RWPE2 (cell line): Measurements from ENCODE around the gene GRID2.

Experiments
- ATAC-seq: fragments of 200-7000 bp; cut with Tn5 transposase; 3 replicates; pipeline ENCODE4 v1.9.1; 2021; ENCODE audit warnings: low read depth
- DNase-seq: peaks from one replicate; pipeline ENCODE4 v3.0.0-alpha.2; 2020; ENCODE audit warnings: low spot score
- H3K27ac ChIP-seq: fragments of 450-650 bp; 2 replicates; pipeline ENCODE4 v1.5.1; 2017; ENCODE audit warnings: mild to moderate bottlenecking; ENCODE audit not compliant: poor library complexity, severe bottlenecking
- H3K27me3 ChIP-seq: fragments of 250-450 bp; sonication (Bioruptor Pico); 2 replicates; pipeline ENCODE4 v1.5.1; 2021; ENCODE audit warnings: mild to moderate bottlenecking, moderate library complexity; ENCODE audit not compliant: insufficient read depth, poor library complexity, severe bottlenecking
- H3K36me3 ChIP-seq: fragments of 250-450 bp; sonication (Bioruptor Pico); 2 replicates; pipeline ENCODE4 v1.5.1; 2020; ENCODE audit warnings: low read depth, mild to moderate bottlenecking, moderate library complexity
- H3K4me1 ChIP-seq: fragments of 250-450 bp; sonication (Bioruptor Pico); 2 replicates; pipeline ENCODE4 v1.5.1; 2021; ENCODE audit warnings: mild to moderate bottlenecking, moderate library complexity; ENCODE audit not compliant: insufficient read depth, poor library complexity, severe bottlenecking
- H3K4me3 ChIP-seq: fragments of 250-450 bp; sonication (Bioruptor Pico); 2 replicates; pipeline ENCODE4 v1.5.1; 2021; ENCODE audit warnings: mild to moderate bottlenecking, moderate library complexity; ENCODE audit not compliant: severe bottlenecking
- H3K9me3 ChIP-seq: fragments of 250-450 bp; sonication (Bioruptor Pico); 2 replicates; pipeline ENCODE4 v1.5.1; 2021; ENCODE audit warnings: mild to moderate bottlenecking, moderate library complexity; ENCODE audit not compliant: severe bottlenecking
- CTCF ChIP-seq: fragments of 450-650 bp; IDR thresholded peaks from one replicate; pipeline ENCODE4 v1.5.1; 2017; ENCODE audit warnings: mild to moderate bottlenecking, moderate library complexity; ENCODE audit not compliant: poor library complexity, severe bottlenecking

GRID2 gene

GRCh38 chr4:92862509-92862908 lies 558.7 kb downstream of the GRID2 start:
- H3K27ac ChIP-seq, result no peak overlapping the region
- no peaks in the 10 kb centered on the region for H3K9me3 ChIP-seq
- H3K36me3 ChIP-seq, result no peaks in the 10 kb centered on the region
- H3K4me1 ChIP-seq, result no peaks in the 10 kb centered on the region
- DNase-seq, result no peak
- no peak for TF ChIP-seq CTCF
- H3K27me3 ChIP-seq, result no peaks in the 10 kb centered on the region
- ATAC-seq, result no peak
- no peak overlapping the region for H3K4me3 ChIP-seq

DNA sequence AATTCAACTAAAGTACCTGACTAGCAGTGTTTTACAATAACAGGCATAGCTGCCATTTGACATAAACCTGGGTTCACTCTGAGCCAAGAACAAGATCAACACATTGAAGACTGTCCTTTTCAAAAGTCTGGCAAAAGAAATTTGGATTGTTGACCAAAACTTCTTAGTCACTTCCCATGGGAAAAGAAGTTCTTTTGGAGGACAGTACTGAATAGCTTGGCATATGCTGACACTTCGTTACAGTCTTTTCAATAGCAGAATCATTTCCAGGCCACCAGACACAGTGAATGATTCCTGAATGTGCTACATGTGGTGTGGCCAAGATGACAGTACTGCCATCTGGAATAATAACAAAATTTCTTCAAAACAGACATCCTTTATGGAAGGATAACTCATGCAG lies 560.3 kb downstream of the GRID2 start:
- no peak for DNase-seq
- no peaks in the 10 kb centered on the region for H3K4me1 ChIP-seq
- H3K9me3 ChIP-seq, result no peaks in the 10 kb centered on the region
- H3K27ac ChIP-seq, result no peak overlapping the region
- no peaks in the 10 kb centered on the region for H3K27me3 ChIP-seq
- no peaks in the 10 kb centered on the region for H3K36me3 ChIP-seq
- H3K4me3 ChIP-seq, result no peak overlapping the region
- no peak for ATAC-seq
- no peak for TF ChIP-seq CTCF

DNA sequence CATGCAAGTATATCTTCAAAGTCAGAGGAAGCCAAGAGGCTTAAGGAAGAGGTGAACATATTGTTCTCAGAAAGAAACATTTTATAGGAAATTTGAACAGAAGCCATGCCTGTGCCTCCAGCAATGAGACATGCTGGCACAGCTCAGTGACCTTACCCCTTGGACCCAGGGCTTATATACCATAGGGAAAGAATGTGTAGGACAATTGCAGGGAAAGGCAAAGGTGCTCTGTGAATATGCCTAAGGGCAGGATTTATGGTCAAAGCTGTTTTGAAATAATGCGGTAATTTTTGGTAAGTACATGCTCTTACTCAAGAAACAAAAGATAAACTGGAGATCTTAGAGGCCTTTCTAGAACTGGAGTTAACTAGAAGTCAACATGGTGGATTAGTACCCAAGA lies 568.8 kb downstream of the GRID2 start:
- DNase-seq (no peak), ATAC-seq (peak; percentile 87)
- Histone ChIP-seq H3K4me3 (no peak overlapping the region), H3K36me3 (no peaks in the 10 kb centered on the region), H3K27ac (no peak overlapping the region), H3K27me3 (no peaks in the 10 kb centered on the region), H3K9me3 (no peaks in the 10 kb centered on the region), H3K4me1 (peaks cover 13% of the 10 kb centered on the region)
- no peak for TF ChIP-seq CTCF

GRCh38 chr4:92885632-92886031 lies 581.9 kb downstream of the GRID2 start:
- Histone ChIP-seq H3K4me1 (no peaks in the 10 kb centered on the region), H3K36me3 (no peaks in the 10 kb centered on the region), H3K9me3 (no peaks in the 10 kb centered on the region), H3K4me3 (no peak overlapping the region), H3K27ac (no peak overlapping the region), H3K27me3 (no peaks in the 10 kb centered on the region)
- no peak for ATAC-seq
- no peak for TF ChIP-seq CTCF
- no peak for DNase-seq

DNA sequence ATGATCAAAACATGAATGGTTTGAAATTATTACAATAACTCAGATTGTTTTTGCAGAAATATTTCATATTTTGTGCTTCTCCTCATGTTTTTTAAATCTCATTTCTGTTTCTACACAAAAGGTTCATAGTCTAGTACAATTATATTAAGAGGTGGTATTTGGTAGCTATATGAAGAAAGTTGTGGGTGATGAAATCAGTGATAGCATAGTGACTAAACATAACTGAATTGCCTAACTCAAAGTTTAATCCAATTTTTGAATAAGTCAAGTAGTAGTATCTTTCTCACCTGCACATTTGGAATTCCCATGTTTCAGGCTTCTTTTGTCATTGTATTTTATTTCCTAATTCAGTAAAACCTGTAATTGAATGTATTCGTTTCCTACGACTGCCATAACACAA lies 648.7 kb downstream of the GRID2 start:
- DNase-seq (no peak), ATAC-seq (peak; percentile 83)
- Histone ChIP-seq H3K4me3 (no peak overlapping the region), H3K27ac (peak overlapping the region; percentile 63), H3K36me3 (no peaks in the 10 kb centered on the region), H3K27me3 (no peaks in the 10 kb centered on the region), H3K4me1 (peaks cover 23% of the 10 kb centered on the region), H3K9me3 (no peaks in the 10 kb centered on the region)
- TF ChIP-seq CTCF, result no peak
